HG03342 (cell line): ENCODE results near the gene MYO1E.
A peak's percentile ranks its signal among the peaks of the same experiment; 100 is the strongest.

Experiments
- ATAC-seq: cut with Tn5 transposase; IDR thresholded peaks from one replicate; pipeline ENCODE4 v1.9.1; 2021; ENCODE audit warnings: mild to moderate bottlenecking, moderate library complexity; ENCODE audit not compliant: unreplicated experiment

MYO1E gene

GRCh38 chr15:59104912-59105732 is 267.5 kb downstream of the MYO1E start, which contains the start of gene CCNB2:
Gene CCNB2 (plus strand): TSS chr15:59105146. CDS start chr15:59105269, 123 bp downstream.
- peak; percentile 98 for ATAC-seq

GRCh38 chr15:59104602-59104911 is 268.1 kb downstream of the MYO1E start:
- no peak for ATAC-seq

- ATAC-seq: no peak
Measured at GRCh38 chr15:59099162-59099685, 273.4 kb downstream of the MYO1E start.

GRCh38 chr15:59096429-59096828 is 276.2 kb downstream of the MYO1E start:
- ATAC-seq: no peak

- ATAC-seq: no peak
Measured at GRCh38 chr15:59094077-59094476, 278.6 kb downstream of the MYO1E start.

- ATAC-seq: no peak
Measured at GRCh38 chr15:59087731-59088130, 284.9 kb downstream of the MYO1E start.
